Left ventricle myocardium inferior (tissue), 1 donor: ENCODE data around the gene RNF187. TPM values are rescaled to one million over a fixed set of nuclear protein-coding genes. Genes with fewer than 3 reads are reported as not detected.
A peak's percentile ranks its signal among the peaks of the same experiment; 100 is the strongest.

ENCODE experiments used
- DNase-seq: peaks from one replicate; pipeline ENCODE4 v3.0.0-alpha.2; 2020
- H3K27ac ChIP-seq: fragments of 200-600 bp; replicated peaks from 2 replicates; pipeline ENCODE4 v1.8.0; 2021
- H3K27me3 ChIP-seq: fragments of 200-600 bp; 2 replicates; pipeline ENCODE4 v1.8.0; 2021; ENCODE audit warnings: low read depth
- H3K36me3 ChIP-seq: fragments of 200-600 bp; 2 replicates; pipeline ENCODE4 v1.8.0; 2021
- H3K4me1 ChIP-seq: fragments of 200-600 bp; 2 replicates; pipeline ENCODE4 v1.8.0; 2021
- H3K4me3 ChIP-seq: fragments of 200-600 bp; 2 replicates; pipeline ENCODE4 v1.8.0; 2021; ENCODE audit warnings: mild to moderate bottlenecking, moderate library complexity
- H3K9me3 ChIP-seq: fragments of 200-600 bp; replicated peaks from 2 replicates; pipeline ENCODE4 v1.8.0; 2021
- intact Hi-C: fragments of 100-400 bp; cut with micrococcal nuclease; formaldehyde crosslinking; loops from one replicate; pipeline ENCODE4 v1.11.0; 2022
- total RNA-seq: library from RNA; stranded (reverse); fragmentation: NEBNext Ultra II Directional; extraction: Animal tissue kit (Norgen Biotek cat#: 25700); gene quantifications from one replicate; pipeline ENCODE4 v1.2.1, GENCODE V29; 2021
- TF ChIP-seq, protein P1 (sequence below): fragments of 200-600 bp; IDR thresholded peaks from 2 replicates; pipeline ENCODE4 v1.8.0; 2021; ENCODE audit warnings: antibody characterized with exemption, mild to moderate bottlenecking, borderline replicate concordance
- donor health status: DM: no; HTN: yes; CAD: no; lungs with severe emphysema.

RNF187 gene
- total RNA-seq, 1 donor from 2014 or later, result 79.5 TPM

- DNase-seq, result no peak
- peaks cover 5% of the 10 kb centered on the region for H3K27me3 ChIP-seq
- no peak overlapping the region for H3K27ac ChIP-seq
- H3K4me3 ChIP-seq, result no peak overlapping the region
- no peaks in the 10 kb centered on the region for H3K4me1 ChIP-seq
- intact Hi-C loops, result no loop called here
- TF ChIP-seq, protein P1, sequence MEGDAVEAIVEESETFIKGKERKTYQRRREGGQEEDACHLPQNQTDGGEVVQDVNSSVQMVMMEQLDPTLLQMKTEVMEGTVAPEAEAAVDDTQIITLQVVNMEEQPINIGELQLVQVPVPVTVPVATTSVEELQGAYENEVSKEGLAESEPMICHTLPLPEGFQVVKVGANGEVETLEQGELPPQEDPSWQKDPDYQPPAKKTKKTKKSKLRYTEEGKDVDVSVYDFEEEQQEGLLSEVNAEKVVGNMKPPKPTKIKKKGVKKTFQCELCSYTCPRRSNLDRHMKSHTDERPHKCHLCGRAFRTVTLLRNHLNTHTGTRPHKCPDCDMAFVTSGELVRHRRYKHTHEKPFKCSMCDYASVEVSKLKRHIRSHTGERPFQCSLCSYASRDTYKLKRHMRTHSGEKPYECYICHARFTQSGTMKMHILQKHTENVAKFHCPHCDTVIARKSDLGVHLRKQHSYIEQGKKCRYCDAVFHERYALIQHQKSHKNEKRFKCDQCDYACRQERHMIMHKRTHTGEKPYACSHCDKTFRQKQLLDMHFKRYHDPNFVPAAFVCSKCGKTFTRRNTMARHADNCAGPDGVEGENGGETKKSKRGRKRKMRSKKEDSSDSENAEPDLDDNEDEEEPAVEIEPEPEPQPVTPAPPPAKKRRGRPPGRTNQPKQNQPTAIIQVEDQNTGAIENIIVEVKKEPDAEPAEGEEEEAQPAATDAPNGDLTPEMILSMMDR, result no peak
- H3K36me3 ChIP-seq, result no peaks in the 10 kb centered on the region
- no peaks in the 10 kb centered on the region for H3K9me3 ChIP-seq
Measured at GRCh38 chr1:228478912-228479711, 8.1 kb upstream of the RNF187 start.

DNA sequence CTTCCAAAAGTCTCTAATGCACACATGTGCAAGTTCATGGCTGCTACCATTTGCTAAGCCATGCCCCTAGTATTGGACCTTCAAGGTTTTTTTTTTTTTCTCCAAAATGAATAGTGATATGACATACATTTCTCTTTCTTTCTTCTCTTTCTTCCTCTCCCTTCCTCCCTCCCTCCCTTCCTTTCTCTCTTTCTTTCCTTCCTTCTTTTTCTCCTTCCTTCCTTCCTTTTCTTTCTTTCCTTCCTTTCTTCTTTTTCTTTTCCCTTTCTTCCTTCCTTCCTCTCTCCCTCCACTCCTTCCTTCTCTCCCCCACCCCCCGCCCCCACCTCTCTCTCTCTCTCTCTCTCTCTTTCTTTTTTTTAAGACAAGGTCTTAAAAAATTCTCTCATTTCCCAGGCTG lies 3.4 kb upstream of the RNF187 start:
- intact Hi-C loops, result no loop called here
- TF ChIP-seq, protein P1, result no peak
- DNase-seq, result no peak
- no peaks in the 10 kb centered on the region for H3K36me3 ChIP-seq
- H3K4me3 ChIP-seq, result no peak overlapping the region
- no peak overlapping the region for H3K27ac ChIP-seq
- H3K4me1 ChIP-seq, result peaks cover 28% of the 10 kb centered on the region
- H3K27me3 ChIP-seq, result no peaks in the 10 kb centered on the region
- H3K9me3 ChIP-seq, result no peaks in the 10 kb centered on the region

DNA sequence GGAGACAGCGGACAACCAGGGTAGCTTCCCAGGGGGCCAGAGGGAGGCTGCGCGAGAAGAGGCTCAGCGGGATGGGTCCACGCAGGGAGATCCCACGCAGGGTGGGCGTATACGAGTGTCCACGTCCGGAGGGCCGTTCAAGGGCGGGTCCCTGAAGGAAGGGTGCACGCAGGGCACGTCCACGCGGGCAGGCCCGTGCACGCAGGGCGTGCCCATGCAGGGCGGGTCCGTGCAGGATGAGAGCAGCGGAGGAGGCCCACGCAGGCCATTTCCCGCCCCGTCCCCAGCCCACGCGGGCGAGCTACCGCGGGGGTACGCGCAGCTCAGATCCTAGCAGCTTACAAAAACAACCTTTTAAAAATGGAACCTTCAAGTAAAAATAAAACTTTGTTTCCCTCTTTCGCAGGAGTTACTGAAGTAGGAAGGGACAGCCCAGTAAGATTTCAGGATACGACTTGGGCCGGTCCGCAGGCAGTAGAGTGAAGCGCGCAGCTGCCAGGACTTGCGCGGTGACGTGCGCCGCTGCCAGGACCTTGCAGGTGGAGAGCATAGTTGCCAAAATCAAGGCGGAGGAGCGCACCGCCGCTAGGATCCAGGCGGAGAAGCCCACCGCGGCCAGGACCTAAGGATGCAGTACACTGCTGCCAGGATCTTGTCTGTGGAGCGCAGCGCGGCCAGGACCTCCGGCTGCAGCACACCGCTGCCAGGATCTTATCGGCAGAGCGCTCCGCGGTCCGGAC lies 416 bp upstream of the RNF187 start:
- TF ChIP-seq, protein P1, result no peak
- H3K27ac ChIP-seq, result peak overlapping the region; percentile 99
- intact Hi-C loops, result no loop called here
- H3K4me1 ChIP-seq, result peaks cover 52% of the 10 kb centered on the region
- peaks cover 10% of the 10 kb centered on the region for H3K36me3 ChIP-seq
- H3K4me3 ChIP-seq, result peak overlapping the region; percentile 81
- DNase-seq, result peak; percentile 74
- no peaks in the 10 kb centered on the region for H3K27me3 ChIP-seq
- no peaks in the 10 kb centered on the region for H3K9me3 ChIP-seq

DNA sequence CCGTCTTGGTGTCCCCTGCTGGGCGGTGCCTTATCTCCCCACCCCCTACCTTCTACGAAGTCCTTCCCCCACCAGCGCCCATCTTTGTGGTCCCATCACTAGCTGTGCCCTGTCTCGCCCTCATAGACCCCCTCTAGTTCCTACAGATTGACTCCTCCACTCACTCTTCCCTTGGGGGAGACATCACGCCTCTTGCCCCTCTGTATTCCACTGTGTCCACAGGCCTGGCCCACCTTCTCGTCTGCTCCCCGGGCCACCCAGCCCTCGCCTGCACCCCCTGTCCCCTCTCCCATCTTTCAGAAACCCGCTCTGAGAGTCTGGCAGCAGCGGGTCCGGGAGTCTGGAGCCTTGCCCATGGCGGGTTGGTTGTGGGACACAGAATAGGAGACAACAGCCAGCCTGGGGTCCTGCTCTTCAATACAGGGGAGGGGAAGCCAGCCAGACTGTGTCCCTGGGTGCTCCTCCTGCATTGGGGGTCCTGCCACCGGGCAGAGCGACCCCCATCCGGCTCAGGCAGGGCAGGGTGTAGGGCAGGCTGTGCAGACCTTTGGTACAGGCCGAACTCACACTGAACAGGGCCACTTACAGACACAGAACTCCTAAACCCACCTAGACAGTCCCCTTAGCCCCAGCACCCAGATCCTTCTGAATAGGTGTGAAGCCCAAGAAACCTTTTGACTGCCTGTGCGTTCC lies 1.1 kb downstream of the RNF187 start:
- TF ChIP-seq, protein P1, result no peak
- peaks cover 20% of the 10 kb centered on the region for H3K36me3 ChIP-seq
- peak overlapping the region; percentile 99 for H3K27ac ChIP-seq
- peak overlapping the region; percentile 81 for H3K4me3 ChIP-seq
- H3K4me1 ChIP-seq, result peaks cover 52% of the 10 kb centered on the region
- no peaks in the 10 kb centered on the region for H3K9me3 ChIP-seq
- no peaks in the 10 kb centered on the region for H3K27me3 ChIP-seq
- DNase-seq, result no peak
- intact Hi-C loops, result no loop called here

GRCh38 chr1:228488818-228489674 lies 1.9 kb downstream of the RNF187 start:
- intact Hi-C loops, result no loop called here
- Histone ChIP-seq H3K27me3 (no peaks in the 10 kb centered on the region), H3K27ac (peak overlapping the region; percentile 99)

More at GRCh38 chr1:228488818-228489674, 1.9 kb downstream of the RNF187 start:
- Histone ChIP-seq H3K36me3 (peaks cover 28% of the 10 kb centered on the region), H3K9me3 (no peaks in the 10 kb centered on the region), H3K4me1 (peaks cover 52% of the 10 kb centered on the region), H3K4me3 (peak overlapping the region; percentile 81)
- TF ChIP-seq, protein P1, result no peak
- DNase-seq, result no peak
